ENCODE data around the gene KHDRBS2. TPM values are rescaled to one million over a fixed set of nuclear protein-coding genes. Genes with fewer than 3 reads are reported as not detected.

Gene KHDRBS2
- polyA plus RNA-seq, 1 donor from 2014 or later = 4.4 TPM

DNA sequence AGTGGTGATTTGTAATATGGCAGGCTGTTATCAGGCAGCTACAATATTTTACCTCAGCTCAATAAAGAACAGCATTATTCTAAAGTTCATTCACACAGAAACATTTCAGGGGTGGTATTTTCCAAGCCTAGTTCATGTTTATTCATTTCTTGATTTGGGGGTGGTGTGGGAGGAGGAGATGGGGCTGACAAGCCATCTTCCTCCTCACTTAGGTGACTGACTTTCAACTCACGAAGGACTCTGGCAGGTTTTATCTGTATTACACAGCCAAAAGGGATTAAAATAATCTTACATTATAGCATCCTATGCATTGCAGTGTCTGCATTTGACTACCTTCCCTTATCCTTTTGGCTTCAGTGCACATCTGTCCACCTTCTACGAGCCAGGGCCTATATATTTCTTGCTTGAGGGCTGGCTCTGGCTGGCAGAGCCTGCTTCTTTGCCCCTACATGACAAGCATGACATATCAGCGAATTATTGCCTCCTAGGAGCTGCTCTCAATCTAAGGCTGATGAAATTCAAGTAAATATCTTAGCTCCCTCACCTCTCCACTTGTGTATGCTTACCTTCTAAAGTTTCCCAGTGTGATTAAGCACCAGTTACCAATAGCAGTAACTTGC is 20.0 kb downstream of the KHDRBS2 start:
- Mint-ChIP-seq H3K4me3 (no peak overlapping the region), H3K36me3 (peaks cover 1% of the 10 kb centered on the region), H3K27ac (no peak overlapping the region), H3K4me1 (peaks cover 9 to 26% (median 13%) of the 10 kb centered on the region in 3 donors), H3K9me3 (no peaks in the 10 kb centered on the region), H3K27me3 (no peaks in the 10 kb centered on the region)

DNA sequence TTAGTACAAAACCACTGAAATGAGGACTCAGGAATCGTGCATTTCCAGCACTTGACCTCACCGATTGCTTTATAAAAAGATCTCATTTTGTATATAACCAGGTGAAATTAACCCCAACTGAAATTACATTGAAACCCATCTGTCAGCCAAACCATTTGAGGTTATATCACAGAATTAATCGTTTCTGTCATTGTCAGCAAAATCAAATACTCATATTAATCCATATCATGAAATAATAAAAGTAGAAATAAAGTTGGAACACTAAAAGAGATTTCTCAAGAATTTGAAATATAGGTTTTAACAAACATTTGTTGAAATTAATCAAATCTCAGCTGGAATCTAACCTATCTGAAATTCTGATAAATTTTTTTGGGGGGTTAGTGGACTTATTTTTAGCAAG is 23.7 kb downstream of the KHDRBS2 start:
- Mint-ChIP-seq H3K4me1 (peaks cover 7 to 39% (median 9%) of the 10 kb centered on the region in 3 donors), H3K4me3 (no peak overlapping the region), H3K27me3 (no peaks in the 10 kb centered on the region), H3K36me3 (peaks cover 1% of the 10 kb centered on the region), H3K9me3 (peaks cover 0 to 2% (median 0%) of the 10 kb centered on the region in 3 donors), H3K27ac (no peak overlapping the region)

DNA sequence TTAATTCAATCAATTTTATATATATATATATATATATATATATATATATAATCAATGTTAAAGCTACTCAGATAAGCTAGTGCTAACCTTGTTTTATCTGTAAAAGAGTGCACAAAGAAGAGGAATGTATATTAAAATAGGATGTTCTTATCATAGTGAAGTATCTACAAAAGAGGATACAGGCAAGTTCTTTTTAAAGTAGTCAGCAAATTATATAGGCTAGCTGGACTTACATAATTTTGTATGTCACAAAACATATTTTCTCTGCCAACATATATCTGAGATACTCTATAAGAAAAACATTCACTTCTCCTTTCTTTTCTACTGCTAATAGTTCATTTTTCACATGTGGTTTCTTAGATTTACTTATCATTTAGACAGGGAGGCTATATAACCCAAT is 39.9 kb downstream of the KHDRBS2 start:
- H3K36me3 Mint-ChIP-seq = no peaks in the 10 kb centered on the region

DNA sequence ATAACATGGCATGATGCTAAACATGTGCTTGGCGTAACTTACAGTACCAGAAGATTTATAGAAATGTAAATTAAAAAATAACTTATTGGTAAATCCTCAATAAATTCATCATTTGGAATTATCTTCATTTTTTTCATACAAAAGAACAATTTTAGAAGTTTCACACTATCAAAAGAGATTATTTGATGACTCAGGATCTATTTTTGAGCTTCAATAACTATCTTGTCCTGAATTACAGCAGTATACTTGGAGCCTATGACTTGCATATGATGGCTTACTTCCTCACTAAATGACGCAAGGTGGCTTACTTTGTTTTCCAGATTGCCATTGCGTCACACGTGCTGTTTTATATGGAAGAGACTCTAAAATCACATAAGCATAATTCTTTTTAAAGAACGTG is 49.2 kb downstream of the KHDRBS2 start:
- no peaks in the 10 kb centered on the region for H3K36me3 Mint-ChIP-seq
- no peaks in the 10 kb centered on the region for H3K27me3 Mint-ChIP-seq
- peaks cover 0 to 5% (median 5%) of the 10 kb centered on the region in 3 donors for H3K9me3 Mint-ChIP-seq
- H3K4me3 Mint-ChIP-seq = no peak overlapping the region
- no peak overlapping the region for H3K27ac Mint-ChIP-seq
- peaks cover 0 to 2% (median 0%) of the 10 kb centered on the region in 3 donors for H3K4me1 Mint-ChIP-seq

More for the DNA sequence above, 39.9 kb downstream of the KHDRBS2 start:
- no peak overlapping the region for H3K27ac Mint-ChIP-seq
- no peak overlapping the region for H3K4me3 Mint-ChIP-seq
- peaks cover 5 to 14% (median 11%) of the 10 kb centered on the region in 3 donors for H3K4me1 Mint-ChIP-seq
- H3K27me3 Mint-ChIP-seq = no peaks in the 10 kb centered on the region
- H3K9me3 Mint-ChIP-seq = peaks cover 0 to 1% (median 0%) of the 10 kb centered on the region in 3 donors

DNA sequence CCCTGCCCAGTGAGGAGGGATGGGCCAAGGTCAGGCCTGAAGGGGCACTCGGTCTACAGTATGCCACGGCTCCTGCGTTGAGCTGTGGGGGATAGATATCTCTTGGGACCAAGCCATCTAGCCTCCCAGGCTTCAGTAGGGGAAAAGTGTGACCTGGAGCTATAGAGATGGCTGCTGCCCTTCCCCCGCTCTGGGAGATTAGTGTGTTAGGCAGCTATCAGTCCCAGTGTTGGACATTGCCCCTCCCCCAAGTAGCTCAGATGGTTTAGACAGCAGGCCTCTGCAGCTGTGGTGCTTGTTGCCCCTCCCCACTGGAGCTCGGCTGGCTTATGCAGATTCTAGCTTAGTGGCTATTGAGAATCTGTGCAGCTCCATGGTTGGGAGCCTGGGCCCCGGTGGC is 56.8 kb downstream of the KHDRBS2 start:
- H3K4me3 Mint-ChIP-seq = no peak overlapping the region
- H3K27ac Mint-ChIP-seq = no peak overlapping the region
- H3K27me3 Mint-ChIP-seq = no peaks in the 10 kb centered on the region
- H3K4me1 Mint-ChIP-seq = no peaks in the 10 kb centered on the region
- H3K9me3 Mint-ChIP-seq = peaks cover 7 to 8% (median 7%) of the 10 kb centered on the region in 3 donors
- peaks cover 6% of the 10 kb centered on the region for H3K36me3 Mint-ChIP-seq

DNA sequence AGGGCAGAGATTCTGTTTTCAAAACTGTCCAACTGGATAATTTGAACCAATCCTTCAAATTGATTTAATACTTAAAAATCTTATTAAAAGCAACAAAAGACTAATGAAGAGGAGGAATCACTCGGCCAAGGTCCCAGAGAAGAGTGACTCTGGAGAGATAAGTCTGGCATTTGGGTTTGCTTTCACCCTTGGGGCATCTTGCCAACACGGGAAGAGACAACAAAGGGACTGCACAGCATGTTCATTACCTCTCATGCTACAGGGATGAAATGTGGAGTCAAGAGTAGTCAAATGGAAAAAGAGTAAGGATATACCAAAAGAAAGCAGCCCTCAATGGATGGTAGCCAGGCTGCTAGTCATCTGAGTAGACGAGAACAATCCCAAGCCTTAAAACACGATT is 68.2 kb downstream of the KHDRBS2 start:
- H3K9me3 Mint-ChIP-seq = peaks cover 1 to 5% (median 5%) of the 10 kb centered on the region in 3 donors
- peak overlapping the region in 1 of 3 donors; percentile 64 for H3K27ac Mint-ChIP-seq
- no peaks in the 10 kb centered on the region for H3K36me3 Mint-ChIP-seq
- H3K27me3 Mint-ChIP-seq = no peaks in the 10 kb centered on the region
- no peak overlapping the region for H3K4me3 Mint-ChIP-seq
- H3K4me1 Mint-ChIP-seq = peaks cover 0 to 1% (median 0%) of the 10 kb centered on the region in 3 donors

DNA sequence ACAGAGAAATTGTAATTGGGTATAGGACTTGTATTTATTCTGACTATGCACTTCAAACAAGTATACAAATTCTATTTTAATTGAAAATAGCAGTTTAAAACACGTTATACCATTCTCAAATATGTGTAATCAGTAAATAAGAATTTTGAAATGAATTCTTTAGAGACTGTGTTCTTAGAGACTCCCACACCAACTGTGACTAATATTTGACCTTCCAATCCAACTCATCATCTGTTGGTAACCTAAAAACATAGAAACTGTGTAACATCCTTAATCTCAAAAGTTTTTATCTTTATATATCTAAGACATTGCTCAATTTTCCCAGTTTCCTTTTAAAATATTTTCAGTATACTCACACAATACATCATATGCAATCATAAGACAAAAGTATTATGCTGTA is 83.9 kb downstream of the KHDRBS2 start:
- Mint-ChIP-seq H3K9me3 (peaks cover 0 to 10% (median 0%) of the 10 kb centered on the region in 3 donors), H3K4me3 (no peak overlapping the region), H3K27me3 (no peaks in the 10 kb centered on the region), H3K27ac (no peak overlapping the region), H3K36me3 (no peaks in the 10 kb centered on the region), H3K4me1 (peaks cover 2 to 13% (median 10%) of the 10 kb centered on the region in 3 donors)

DNA sequence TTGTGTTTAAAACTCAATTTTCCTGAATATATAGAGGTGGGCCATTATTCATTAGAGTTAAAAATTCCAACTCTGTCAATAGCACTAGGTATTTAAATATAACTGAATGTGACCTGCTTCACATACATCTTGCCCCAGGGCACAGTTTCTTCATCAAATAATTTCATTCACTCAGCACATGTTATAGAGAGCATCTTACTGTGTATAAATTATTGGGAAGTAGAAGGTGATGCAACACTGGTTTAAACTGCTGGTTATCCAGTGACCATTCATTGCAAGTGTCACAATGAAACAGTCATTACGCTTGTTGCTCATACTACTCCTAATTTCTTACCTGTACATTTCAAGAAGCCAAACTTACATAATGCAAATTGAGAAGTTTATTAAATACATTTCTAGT is 93.4 kb downstream of the KHDRBS2 start:
- Mint-ChIP-seq H3K36me3 (no peaks in the 10 kb centered on the region), H3K27me3 (no peaks in the 10 kb centered on the region), H3K4me1 (peaks cover 9 to 26% (median 24%) of the 10 kb centered on the region in 3 donors), H3K4me3 (no peak overlapping the region), H3K27ac (no peak overlapping the region), H3K9me3 (peaks cover 0 to 4% (median 0%) of the 10 kb centered on the region in 3 donors)

DNA sequence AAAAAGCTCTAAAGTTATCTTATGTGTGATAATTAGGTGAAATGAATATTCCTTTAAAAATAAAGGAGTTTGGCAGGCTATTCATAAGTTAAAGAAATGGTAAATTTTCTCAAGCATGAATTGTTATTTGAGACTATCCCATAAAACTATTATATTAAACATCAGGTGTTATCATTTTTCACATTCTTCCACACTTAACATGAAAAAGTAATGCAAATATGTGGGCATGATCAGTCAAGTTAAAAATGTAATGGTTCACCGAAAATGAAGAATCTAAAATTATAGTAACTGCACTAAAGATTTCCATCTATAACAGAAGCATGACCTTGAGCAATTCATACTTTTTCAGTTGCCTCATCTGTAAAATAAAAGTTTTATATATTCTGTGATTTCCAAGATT is 110.8 kb downstream of the KHDRBS2 start:
- Mint-ChIP-seq H3K4me3 (no peak overlapping the region), H3K27me3 (no peaks in the 10 kb centered on the region), H3K4me1 (peaks cover 2 to 25% (median 4%) of the 10 kb centered on the region in 3 donors), H3K36me3 (peaks cover 12% of the 10 kb centered on the region), H3K9me3 (peaks cover 0 to 3% (median 2%) of the 10 kb centered on the region in 3 donors), H3K27ac (no peak overlapping the region)

DNA sequence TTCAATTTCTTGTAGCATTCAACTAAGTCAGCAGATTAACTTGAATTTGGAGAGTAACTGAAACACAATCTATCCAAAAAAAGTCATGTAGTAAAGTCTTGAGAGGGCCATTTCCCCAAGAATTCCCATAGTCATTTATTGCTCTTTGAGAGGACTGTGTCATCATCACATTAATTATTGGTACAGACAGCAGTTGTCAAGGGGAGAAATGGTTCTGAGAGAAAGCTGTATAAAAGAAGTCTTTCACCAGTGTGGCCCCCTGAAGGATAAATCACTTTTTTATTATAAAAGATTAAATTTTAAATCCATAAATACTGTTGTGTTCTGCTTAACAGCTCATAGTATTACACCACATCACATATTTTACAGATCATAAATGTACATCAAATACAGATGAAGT is 111.5 kb downstream of the KHDRBS2 start:
- H3K36me3 Mint-ChIP-seq = peaks cover 12% of the 10 kb centered on the region
- H3K9me3 Mint-ChIP-seq = peaks cover 0 to 2% (median 0%) of the 10 kb centered on the region in 3 donors
- H3K4me3 Mint-ChIP-seq = no peak overlapping the region
- H3K27me3 Mint-ChIP-seq = no peaks in the 10 kb centered on the region
- no peak overlapping the region for H3K27ac Mint-ChIP-seq
- peaks cover 2 to 25% (median 4%) of the 10 kb centered on the region in 3 donors for H3K4me1 Mint-ChIP-seq

DNA sequence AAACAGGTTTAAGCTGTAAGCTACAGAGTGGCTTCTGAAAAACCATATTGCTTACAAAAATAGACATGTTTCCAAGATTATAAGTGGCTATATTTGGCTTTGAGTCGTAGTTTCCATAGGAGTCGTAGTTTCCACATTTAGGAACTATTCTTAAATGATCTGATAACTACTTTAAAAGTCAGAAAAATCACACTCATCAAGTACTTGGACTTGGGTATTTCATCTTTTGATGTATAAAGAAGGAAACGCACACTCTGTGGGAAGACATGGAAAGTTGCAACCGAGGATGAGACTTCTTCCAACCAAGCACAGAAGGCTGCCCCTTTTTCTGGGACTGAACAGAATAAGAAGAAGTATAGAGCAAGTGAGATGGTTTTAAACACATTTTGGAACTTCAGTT is 118.3 kb downstream of the KHDRBS2 start:
- Mint-ChIP-seq H3K36me3 (peaks cover 15% of the 10 kb centered on the region), H3K9me3 (peaks cover 0 to 3% (median 3%) of the 10 kb centered on the region in 3 donors), H3K27me3 (no peaks in the 10 kb centered on the region), H3K27ac (peak overlapping the region in 1 of 3 donors; percentile 31), H3K4me1 (peaks cover 2 to 12% (median 6%) of the 10 kb centered on the region in 3 donors), H3K4me3 (no peak overlapping the region)

DNA sequence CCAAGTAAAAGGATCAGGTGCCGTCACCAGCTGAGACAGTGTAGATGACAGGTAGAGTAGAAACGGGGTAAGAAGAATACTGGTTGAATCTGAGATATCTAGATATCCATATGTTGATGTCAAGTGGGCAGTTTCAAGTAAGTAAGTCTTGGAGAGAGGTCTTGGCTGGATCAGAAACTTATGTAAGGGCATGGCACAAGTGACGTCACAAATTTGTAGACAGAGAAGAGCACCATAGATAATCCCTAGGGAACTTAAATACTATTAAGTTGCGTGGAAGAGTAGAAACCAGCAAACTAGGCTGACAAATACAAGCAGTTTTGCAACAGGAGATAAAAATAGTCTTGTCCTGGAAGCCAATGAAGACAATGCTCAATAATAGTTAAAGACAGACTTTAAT is 123.2 kb downstream of the KHDRBS2 start:
- H3K27me3 Mint-ChIP-seq = no peaks in the 10 kb centered on the region
- no peak overlapping the region for H3K4me3 Mint-ChIP-seq
- H3K27ac Mint-ChIP-seq = no peak overlapping the region
- peaks cover 0 to 10% (median 3%) of the 10 kb centered on the region in 3 donors for H3K9me3 Mint-ChIP-seq
- peaks cover 0 to 4% (median 0%) of the 10 kb centered on the region in 3 donors for H3K4me1 Mint-ChIP-seq
- H3K36me3 Mint-ChIP-seq = peaks cover 15% of the 10 kb centered on the region

DNA sequence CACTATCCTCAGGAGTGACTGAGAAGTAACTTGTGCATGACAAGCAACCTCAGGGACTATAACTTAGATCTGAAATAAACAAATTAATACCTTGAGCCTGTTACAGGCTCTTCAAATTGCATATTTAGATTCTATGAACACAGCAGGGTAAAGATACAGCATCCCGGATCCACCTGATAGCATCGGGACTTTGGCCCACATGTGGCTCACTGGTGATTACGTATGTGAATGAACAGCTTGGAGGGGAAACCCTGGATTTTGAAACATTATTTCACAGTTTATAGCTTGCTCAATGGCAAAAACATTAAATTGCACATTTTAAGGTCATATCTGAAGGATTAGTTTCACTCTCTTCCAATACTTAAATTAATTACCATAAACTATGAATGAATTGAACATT is 133.2 kb downstream of the KHDRBS2 start:
- H3K27ac Mint-ChIP-seq = no peak overlapping the region
- no peaks in the 10 kb centered on the region for H3K9me3 Mint-ChIP-seq
- no peaks in the 10 kb centered on the region for H3K36me3 Mint-ChIP-seq
- no peak overlapping the region for H3K4me3 Mint-ChIP-seq
- H3K27me3 Mint-ChIP-seq = no peaks in the 10 kb centered on the region
- H3K4me1 Mint-ChIP-seq = no peaks in the 10 kb centered on the region

DNA sequence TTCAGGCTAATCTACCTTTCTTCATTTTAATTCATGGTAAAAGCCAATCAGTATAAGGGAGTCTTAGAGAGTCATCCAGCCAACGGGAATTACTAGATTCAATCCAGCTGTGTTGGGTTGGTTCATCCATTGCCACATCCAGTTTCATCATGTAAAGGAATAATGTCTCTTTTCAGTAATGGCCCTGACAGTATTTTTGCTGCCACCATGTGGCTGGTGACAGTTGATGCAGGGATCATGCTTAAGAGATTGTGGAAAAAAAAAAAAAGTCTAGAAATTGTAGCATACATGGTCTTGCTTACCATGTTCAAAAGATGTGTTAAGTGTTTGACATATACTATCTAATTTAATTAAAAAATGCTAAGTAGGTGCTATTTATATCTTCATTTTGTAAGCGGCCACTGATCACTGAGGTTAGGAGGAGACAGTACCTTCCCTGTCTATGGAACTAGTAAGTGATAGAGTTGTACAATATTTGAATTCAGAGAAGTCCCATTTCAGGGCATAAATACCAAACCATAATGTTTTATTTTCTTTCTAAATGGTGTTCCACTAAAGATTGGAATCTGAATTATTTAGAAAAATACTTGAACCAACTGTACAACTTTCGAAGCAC is 135.9 kb downstream of the KHDRBS2 start:
- Mint-ChIP-seq H3K36me3 (no peaks in the 10 kb centered on the region), H3K4me3 (no peak overlapping the region), H3K27me3 (no peaks in the 10 kb centered on the region), H3K9me3 (no peaks in the 10 kb centered on the region), H3K27ac (no peak overlapping the region), H3K4me1 (no peaks in the 10 kb centered on the region)

DNA sequence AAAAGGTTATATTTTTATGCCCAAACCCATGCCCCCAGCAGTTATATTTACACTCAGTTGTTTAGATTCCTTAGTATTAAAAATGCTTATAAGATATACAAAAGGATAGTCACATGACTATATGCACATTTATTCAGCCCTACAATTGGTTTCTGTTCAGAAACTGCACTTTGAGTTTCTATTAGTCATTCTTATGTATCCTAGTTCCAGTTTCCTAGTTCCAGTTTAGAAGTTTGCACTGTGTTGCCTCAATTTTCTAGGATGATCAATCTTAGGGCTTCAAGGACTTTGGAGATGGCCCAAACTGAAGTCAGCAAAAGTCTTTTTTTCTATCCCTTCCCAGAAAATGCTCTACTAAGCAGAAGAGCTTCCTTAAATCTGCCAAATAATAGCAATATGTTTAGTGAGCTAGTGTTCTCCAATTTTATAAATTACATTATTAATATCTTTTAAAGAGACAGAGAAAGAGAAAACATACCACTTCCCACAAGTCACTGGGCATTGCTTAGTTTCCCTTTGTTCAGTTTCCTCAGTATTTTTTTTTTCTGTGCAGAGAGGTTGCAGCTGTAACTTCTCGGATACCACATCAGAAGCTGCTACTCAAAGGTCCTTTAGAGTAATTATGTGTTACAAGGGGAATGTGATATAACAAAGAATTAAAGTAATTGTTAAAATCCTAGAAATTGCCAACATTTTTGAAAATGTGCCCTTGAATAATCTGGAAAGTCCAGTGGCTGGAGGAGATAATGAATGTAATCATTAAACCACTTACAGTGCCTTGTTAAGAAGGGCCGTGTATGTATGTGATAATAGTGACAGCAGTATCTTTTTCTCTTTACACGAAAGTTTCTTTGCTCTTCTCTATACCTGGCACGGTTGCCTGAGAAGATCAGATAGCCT is 138.8 kb downstream of the KHDRBS2 start:
- Mint-ChIP-seq H3K4me3 (no peak overlapping the region), H3K27me3 (no peaks in the 10 kb centered on the region), H3K36me3 (no peaks in the 10 kb centered on the region), H3K4me1 (peaks cover 0 to 2% (median 0%) of the 10 kb centered on the region in 3 donors), H3K9me3 (no peaks in the 10 kb centered on the region), H3K27ac (no peak overlapping the region)
